GM12872 (cell line): ENCODE data around the gene MRPL18.

ENCODE experiments used
- TF ChIP-seq, protein P1 (sequence below): IDR thresholded peaks from 3 replicates; pipeline ENCODE4 v1.5.1; 2011; ENCODE audit warnings: low read depth, mild to moderate bottlenecking, low read length, moderate library complexity; ENCODE audit not compliant: insufficient read depth

The MRPL18 gene

DNA sequence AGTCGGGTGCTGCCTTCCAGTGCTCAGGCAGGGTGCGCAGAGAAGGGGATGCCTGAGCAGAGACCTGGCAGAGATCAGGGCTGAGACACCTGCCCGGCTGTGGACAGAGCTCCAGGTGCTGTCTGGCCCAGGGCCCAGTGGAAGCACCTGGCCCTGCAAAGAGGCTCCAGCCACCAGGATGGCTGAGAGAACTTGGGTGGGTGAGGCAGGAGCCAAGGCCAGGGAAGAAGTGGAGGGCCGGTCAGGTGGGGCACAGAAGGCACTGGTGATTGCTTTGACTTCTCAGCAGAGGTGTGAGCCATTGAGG, 41.1 kb downstream of the MRPL18 start:
- TF ChIP-seq, protein P1, sequence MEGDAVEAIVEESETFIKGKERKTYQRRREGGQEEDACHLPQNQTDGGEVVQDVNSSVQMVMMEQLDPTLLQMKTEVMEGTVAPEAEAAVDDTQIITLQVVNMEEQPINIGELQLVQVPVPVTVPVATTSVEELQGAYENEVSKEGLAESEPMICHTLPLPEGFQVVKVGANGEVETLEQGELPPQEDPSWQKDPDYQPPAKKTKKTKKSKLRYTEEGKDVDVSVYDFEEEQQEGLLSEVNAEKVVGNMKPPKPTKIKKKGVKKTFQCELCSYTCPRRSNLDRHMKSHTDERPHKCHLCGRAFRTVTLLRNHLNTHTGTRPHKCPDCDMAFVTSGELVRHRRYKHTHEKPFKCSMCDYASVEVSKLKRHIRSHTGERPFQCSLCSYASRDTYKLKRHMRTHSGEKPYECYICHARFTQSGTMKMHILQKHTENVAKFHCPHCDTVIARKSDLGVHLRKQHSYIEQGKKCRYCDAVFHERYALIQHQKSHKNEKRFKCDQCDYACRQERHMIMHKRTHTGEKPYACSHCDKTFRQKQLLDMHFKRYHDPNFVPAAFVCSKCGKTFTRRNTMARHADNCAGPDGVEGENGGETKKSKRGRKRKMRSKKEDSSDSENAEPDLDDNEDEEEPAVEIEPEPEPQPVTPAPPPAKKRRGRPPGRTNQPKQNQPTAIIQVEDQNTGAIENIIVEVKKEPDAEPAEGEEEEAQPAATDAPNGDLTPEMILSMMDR = no peak

DNA sequence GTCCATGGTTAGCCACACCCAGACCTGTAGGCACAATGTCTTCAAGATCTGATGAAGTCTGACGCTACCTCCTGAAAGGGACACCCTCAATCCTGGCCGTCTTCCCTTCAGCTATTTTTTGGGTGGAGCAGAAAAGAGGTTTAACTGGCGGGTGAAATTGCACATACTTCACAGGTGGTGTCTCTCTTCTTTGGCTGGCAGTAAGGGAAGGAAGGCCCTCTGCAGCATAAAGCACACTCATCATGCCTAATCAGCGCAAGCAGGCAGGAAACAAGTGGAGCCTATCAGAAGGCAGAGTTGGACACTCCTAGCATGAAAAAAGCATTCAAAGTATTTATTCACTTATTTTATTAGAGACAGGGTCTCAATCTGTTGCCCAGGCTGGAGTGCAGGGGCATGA, 42.7 kb downstream of the MRPL18 start:
- TF ChIP-seq, protein P1 = no peak

DNA sequence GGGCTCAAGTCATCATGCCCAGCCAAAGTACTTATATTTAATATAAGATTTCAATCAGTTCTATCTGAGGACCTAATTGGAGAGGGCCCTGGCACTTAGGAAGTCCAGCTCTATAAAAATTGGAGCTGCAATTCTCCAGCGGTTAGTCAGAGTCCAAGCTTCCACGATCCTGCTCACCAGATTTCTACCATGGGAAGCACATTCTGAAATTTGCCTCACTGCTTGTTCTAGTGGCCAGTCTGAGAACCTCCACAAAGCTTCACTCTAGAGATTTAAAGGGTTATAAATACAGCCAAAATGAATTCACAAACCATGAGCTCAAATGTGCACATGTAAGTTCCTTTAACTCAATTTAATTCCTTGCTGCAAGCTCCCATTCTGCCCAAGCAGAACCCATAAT, 43.3 kb downstream of the MRPL18 start:
- TF ChIP-seq, protein P1 = no peak

DNA sequence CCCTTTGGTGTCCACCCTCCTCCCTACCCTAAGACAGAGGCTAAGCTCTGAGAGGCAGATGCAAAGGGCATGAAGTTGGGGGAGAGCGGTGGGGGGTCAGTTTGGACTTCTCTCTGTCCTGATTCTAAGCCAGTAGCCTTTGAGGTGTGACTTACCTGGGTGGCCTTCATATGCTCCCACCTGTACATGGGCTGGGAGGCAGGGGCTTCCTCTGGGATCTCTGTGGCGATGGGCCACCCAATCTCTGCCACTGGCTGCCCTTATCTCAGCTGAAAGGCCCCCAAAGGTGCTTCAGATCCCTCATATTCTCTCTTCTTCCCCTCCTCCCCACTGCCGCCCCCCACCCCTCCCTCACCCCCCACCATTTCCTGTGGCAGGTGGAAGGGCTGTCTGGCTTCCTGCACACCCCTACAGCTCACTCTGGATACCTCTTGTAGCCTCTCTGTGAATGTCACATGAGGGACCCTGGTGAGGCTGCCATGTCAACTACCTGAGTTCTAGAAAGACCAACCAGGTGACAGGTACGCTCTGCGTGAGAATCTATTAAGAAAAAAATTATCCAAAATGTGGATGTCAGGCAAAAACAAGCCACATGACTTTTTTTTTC, 43.8 kb downstream of the MRPL18 start:
- TF ChIP-seq, protein P1 = no peak

DNA sequence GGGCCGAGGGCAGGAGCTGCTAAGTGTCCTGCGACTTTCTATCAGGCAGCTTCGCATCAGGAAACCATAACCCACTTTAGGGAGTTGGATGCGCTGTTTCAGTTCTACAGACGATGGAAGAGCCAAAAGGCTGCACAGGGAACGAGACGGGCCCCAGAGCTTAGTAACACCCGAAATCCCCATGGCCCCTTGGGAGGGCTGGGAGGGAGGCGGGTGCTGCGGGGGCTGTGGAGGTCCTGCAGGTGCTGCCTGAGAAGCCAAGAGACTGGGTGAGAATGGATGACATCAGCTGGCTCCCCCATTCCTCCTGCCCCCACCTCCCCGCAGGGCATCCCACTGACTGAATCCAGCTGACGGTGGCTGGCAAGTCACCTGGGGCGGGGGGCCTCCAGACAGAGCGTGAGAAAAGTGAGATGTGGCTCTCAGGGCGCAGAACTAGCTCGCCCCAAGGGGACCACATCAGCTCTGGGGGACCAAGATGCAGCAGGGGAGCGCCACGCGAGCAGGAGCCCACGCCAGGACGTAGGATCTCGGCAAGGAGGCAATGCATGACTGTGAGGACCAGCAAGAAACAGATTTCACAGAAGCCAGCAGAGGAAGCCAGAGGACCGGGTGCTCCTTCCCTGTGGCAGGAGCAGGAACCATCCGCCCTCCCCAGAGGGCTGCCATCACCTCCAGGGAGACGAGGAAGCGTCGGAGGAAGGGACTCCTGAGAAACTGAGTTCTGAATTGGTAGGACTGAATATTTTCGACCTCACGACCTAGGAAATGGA, 46.6 kb downstream of the MRPL18 start:
- TF ChIP-seq, protein P1 = no peak

DNA sequence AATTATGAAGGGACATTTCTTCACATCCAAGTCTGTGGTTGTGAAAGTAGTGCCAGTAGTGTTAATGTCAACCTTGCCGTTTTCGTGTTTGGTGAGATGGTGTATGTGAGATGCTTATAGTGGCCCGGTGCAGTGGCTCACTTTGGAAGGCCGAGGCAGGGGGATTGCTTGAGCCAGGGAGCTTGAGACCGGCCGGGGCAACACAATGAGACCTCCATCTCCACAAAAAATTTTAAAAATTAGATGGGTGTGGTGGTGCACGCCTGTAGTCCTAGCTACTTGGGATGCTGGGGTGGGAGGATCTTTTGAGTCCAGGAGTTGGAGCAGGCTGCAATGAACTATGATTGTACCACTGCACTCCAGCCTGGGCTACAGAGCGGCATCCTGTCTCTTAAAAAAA, 47.2 kb downstream of the MRPL18 start:
- TF ChIP-seq, protein P1 = no peak

DNA sequence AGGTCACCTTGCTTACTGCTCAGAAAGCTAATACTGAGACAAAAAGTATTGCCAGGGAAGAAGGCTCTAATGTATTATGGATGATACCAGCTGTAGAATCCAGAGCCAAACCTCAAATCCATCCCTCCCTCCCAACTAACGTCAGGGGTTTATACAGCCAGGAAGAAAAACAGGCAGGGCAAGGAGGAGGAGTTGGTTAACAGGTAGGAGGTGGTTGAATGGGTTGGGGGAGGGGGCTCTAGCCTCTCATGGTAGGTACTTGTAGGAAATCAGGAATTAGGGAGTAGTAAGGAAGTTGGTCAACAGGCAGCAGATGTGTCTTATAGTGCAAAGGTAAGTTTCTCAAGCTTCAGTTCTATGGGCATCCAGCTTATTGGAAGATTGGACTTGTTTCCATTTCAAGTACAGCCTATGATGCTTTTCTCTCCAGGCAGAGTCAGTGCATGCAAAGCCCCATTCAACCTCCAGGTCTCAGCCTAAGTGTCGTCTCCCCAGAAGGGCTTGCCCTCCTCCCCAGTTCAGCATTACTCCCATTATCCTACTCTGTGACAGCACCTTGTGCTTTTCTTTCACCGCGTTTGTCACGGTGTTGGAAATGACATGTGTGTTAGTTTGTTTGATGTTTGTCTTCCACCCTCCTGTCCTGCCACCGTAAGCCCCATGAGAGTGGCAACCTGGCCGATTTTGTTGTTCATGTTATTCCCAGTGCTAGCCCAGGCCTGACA, 47.9 kb downstream of the MRPL18 start:
- TF ChIP-seq, protein P1 = no peak
